GM21619 (cell line): ENCODE data around the gene NEDD4L.
"Not testable (repeated sequence)": the region's sequence is repeated elsewhere in the genome, so short reads cannot be mapped to it uniquely, and the experiment has no call there.

Experiments
- ATAC-seq: cut with Tn5 transposase; IDR thresholded peaks from one replicate; pipeline ENCODE4 v1.9.1; 2021; ENCODE audit not compliant: unreplicated experiment

The NEDD4L gene

DNA sequence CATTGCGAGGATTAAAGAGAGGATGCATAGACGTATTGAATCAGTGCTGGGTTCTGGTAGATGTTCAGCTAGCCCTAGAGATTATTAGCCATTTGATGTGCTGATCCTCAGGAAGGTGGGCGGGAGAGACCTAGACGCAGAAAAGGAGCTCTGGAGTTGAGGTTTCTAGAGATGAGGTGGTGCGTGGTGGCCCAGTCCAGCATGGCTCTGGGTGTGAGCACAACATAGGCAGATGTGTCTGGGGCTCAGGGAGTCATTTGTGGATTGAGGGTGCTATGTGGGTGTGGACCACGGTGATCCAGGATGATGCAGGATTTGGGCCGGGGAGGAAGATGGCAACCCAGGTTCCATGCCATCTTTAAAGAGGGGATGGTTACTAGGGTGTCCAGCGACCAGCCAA is 102.1 kb downstream of the NEDD4L start:
- ATAC-seq = no peak

DNA sequence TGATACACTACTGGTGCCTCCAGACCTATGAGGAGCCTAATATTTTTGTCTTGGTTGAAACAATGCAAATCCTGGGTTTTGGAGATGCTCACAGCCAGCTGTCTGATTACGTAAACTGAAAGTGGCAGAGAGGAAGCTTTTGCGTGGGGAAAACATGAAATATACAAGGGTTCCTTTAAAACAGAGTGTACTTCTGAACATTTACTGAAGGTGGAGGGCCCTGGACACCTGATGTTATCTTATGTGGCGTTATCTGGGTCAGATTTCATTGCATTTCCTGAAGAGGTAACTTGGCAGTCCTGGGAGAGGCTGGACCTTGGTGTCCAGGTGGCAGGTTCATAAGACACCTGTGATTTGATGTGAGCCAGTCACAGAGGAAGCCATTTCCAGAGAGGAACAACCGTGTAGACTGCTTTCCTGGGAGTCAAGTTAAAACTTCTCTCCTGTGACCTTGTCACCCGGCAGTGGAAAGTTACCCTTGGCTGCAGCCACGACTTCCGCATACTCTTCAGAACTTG is 105.0 kb downstream of the NEDD4L start:
- ATAC-seq = peak; percentile 86

DNA sequence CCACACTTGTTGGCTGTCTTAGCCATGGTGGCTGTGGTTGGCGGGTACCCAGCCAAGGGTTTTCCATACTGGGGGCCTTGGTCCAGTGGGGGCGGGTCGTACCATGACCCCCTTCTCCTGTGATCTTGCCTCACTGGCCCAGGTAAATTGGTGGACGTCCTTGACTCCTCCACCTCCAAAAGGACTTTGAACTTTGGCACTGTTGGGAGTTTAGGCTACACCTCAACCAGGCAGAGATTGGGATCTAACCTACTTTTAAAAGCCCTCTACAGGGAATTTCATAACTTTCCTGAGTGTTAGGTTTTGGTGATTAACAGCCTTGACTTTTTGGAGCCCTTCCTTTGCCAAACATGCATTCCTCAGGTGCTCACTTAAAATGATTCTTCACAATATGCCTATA is 106.7 kb downstream of the NEDD4L start:
- no peak for ATAC-seq

DNA sequence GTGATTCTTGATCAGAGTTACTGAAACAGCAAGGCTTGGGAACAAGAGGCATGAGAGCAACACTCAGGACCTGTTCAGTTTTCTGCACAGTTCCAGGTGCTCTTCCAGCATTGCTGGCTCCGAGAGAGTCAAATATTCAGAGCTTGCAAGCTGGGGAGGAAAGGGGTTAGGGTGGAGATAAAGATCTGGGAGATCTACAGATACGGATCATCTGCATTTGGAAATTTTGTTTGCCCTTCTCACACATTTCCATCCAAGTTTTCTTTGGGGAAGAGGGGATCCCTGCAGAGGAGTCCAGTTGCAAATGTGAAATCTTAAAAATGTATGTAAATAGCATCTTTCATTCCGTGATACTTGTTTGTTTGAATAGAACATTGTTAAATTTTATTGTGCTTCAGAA is 108.2 kb downstream of the NEDD4L start:
- ATAC-seq = no peak

DNA sequence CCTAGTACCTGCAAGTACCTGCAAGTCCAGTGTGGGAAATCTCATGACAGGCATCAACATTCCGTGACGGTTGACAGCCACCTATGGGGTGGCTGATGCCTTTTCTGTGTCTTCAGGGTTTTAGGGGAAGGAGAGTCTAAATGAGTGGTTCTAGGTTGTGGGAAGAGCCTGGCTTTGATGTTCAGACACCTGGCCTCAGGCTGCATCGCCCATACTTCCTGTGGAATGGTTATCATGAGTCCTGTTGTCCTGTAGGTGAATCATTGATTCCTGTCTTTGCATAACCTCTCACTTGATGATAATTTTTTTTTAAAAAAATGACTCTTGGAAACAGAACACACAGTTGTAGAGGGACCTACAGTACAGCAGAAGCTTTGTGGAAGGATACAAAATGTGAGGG is 108.9 kb downstream of the NEDD4L start:
- ATAC-seq = no peak

DNA sequence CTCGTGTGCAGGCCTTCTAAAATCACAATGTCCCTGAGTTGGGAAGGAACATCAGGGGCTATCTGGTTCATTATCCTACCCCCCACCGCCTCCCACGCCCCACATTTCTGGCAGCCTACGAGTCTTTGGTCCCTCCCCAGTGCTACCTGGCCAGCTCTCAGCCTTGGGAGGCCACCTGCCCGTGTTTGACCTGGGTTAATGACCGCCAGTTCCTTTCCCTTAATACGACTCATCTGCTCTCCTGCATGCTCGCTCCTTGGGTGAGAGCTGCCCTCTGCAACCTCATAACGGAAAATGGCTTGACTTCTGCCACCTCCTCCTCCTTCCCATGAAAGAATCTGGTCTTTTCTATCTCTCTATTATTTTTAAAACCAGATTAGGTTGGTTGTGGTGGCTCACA is 112.5 kb downstream of the NEDD4L start:
- ATAC-seq = no peak

DNA sequence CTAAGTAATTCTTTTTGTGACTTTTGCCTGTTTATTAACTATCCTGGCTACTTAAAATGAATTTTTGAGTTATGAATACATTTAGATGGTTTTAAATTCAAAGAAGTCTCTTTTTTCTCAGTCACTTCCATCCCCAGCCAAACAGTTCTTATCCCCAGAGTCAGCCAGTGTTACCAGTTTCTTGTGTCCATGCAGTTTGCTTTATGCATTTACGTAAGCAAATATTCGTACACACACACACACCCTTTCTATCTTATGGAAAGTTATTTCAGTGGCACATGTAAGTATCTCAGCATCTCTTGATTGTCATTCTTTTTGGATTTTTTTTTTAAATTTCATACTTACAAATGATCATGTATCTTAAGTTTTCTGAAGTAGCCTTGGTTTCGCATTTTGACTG is 113.2 kb downstream of the NEDD4L start:
- ATAC-seq = no peak

DNA sequence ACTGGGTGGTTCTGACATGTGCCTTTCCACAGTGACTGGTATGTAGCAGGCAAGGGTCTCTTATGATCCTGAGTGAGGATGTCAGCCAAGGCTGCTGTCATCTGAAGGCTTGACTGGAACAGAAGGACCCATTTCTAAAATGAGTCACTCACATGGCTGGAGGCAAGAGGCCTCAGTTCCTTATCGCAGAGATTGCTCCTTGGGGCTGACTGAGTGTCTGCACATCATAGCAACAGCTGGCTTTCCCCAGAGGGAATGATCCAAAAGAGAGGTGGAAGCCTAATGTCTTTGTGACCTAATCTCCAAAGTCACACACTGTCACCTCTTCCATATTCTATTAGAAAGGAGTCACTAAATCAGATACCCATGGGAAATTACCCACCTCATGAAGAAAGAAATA is 114.0 kb downstream of the NEDD4L start:
- no peak for ATAC-seq

DNA sequence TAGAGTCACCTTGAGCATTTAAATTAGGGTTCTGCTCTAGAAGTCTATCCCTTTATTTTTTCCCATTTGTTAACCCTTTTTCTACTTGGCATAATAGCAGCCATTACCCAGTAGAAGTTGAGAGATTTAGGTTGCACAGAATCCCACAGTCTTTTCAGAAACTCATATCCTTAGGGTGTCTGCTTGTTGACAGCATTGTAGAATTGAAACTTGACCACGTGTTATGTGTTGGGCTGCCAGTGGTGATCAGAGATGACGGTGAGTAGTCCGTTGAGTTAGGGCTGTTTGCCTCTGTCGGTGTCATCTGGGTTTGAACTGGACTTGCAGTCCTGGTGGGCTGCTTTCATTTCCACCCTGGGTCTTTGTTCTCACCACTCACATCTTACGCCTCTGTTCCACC is 114.4 kb downstream of the NEDD4L start:
- no peak for ATAC-seq

DNA sequence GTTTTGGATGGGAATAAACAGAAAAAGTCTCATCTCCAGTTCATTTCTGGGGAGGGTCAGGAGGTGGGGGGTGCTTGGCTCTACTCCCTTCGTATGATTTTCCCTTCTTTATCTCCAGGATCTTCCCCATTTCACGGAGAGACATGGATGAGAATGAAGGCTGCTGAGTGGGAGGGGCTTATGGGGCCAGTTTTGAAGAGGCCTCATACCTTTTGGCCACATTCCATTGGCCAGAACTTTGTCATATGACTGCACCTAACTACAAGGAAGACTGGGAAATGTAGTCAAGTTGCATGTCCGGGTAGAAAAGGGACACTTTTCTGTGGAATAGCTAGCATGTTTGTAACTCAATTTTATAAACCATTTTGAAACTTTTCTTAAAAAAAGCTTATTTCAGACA is 117.6 kb downstream of the NEDD4L start:
- ATAC-seq = no peak

DNA sequence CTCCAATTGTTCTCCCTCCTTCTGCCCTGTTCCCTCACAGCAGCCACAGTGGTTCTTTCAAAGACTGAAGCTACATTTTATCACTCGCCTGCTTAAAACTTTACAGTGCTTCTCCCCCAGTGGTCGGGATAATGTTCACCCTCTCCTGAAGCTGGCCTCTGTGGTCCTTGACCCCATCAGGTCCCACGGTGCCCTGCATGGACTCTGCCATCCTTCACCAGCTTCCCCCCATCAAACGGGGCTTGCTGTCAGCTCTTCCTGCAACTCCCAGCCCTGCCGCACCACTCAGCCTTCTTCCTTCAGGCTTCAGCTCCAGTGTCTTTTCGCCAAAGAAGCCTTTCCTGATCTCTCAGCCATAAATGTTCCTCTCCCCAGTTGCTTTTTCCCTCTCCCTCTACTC is 118.1 kb downstream of the NEDD4L start:
- ATAC-seq = no peak

DNA sequence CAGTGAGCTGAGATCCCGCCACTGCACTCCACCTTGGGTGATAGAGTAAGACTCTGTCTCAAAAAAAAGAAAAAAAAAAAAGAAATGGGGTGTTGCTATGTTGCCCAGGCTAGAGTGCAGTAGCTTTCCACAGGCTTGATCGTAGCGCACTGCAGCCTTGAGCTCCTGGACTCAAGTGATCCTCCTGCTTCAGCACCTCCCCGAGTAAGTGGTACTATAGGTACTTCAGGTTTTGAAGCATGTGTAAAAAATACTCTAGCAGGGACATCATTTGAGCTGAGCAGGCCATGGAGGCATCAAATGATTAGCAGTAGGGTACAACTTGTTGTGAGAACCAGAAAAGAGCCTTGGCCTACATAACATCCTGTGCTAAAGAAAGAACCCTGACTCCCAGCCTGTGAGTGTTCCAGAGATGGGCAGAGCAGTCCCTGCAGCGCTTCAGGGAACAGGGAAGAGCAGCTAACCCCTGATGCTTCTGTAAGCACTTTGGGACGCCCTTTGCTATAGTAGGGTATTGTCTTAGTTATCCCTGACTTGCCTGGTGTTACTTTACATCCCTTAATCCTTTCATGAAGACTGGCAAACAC is 119.1 kb downstream of the NEDD4L start:
- ATAC-seq = no peak

DNA sequence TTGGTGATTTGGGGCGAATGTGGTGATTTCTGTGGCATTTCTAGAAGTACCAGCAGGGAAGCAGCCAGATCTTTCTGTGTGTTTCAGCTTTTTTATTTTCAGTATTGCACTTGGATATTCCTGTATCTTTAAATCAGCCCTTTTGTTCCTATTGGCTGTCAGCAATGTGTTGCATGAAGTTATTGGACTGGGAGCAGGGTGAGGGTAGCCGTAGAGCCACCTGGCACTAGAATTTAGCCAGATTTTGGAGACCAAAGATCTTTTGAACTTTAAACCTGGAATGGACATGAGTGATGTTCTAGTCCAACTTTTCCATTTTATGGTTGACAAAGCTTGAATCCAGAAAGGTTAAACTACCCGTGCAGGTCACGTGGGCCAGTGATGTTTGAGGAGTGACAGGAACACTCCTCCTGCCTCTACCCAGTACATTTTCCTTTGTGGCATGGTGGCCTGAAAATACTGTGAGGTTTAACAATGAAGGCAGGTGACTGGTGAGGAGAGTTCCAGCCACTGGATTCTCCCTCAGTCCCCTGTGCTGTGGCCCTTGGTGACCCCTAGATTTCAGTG is 122.3 kb downstream of the NEDD4L start:
- ATAC-seq = no peak

DNA sequence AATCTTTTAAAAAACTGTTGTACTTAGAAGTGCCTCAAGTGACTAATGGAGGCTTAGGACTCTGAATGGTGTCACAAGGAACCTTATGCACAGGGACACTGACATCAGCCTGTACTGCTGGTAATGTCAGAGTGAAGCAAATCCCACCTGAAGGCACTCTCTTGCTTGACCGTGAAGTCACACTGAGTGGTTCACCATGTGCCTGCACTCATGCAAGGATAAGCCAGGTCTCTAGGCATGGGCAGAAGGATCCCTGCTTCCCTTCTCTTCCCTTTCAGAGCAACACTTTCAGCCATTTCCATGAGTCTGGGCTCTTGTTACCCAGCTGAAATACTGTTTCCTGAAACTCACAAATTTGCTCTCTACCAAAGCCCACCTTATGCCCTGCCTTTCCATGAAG is 123.0 kb downstream of the NEDD4L start:
- no peak for ATAC-seq

DNA sequence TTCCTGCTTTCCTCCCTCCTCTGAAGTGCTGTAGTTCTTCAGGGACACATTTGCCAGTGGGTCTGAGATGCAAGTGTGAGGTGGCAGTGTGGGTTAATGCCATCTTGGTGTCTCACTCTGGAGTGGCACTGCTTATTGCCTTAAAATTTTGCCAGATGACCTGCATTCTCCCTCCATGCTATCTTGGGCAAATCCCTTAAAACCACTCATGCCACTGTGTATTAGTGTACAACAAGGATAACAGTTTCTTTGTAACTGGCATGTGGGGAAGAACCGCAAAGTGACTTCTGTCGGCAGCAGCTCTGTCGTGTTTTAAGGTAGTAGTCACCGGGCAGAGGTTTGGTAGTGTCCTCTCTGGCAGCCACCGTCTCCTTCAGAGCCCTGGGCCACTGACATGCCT is 124.2 kb downstream of the NEDD4L start:
- ATAC-seq = no peak

DNA sequence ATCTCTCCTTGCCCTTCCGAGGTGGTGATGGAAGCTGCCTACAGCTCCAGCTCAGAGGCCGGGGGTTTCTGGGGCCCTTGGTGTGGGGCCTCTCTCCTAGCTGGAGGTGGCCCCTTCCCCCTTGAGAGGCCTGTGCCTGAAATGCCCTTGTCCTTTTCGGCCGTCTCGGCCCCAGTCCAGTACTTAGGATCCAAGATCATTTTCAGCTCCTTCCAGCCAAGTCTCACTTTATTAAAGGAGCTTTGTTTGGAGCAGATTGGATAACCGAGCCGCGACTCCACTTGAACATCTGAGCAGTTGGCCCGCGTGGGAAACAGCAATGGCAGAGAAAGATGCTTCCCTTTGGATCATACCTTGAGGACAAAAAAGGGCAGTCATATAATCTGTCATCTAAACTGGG is 125.0 kb downstream of the NEDD4L start:
- ATAC-seq = no peak

DNA sequence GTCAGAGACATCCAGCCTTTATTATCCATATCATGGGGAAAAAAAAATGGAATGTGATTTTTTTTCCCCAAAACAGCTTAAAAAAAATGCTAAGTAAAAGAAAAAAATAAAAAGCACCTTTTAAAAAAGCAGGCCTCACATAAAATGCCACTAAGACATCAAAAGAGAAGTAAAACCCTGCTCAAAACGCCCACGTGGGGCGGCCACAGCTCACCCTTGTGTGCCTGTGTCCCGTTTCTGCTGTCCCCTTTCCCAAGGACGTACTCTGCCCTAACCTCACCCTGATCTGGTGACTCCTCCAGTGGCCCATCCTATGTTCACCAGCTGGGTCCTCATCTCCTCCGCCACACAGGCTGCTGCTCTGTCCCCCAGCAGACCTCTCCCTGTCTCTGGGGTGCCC is 125.4 kb downstream of the NEDD4L start:
- ATAC-seq = no peak

DNA sequence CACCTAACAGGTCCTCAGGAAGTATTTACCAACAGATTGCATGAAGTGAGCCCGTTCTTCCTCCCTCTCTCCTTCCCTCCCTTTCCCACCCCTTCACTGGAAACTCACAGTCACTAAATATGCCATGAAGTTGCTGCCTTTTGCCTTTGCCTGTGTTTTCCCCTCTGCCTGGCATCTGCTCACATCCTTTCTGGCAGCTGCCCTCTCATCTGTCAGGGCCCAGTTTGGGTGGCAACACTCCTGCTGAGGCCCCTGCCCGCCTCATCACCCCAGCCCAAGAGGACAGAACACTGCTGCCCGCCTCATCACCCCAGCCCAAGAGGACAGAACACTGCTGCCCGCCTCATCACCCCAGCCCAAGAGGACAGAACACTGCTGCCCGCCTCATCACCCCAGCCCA is 126.0 kb downstream of the NEDD4L start:
- ATAC-seq = not testable (repeated sequence)

DNA sequence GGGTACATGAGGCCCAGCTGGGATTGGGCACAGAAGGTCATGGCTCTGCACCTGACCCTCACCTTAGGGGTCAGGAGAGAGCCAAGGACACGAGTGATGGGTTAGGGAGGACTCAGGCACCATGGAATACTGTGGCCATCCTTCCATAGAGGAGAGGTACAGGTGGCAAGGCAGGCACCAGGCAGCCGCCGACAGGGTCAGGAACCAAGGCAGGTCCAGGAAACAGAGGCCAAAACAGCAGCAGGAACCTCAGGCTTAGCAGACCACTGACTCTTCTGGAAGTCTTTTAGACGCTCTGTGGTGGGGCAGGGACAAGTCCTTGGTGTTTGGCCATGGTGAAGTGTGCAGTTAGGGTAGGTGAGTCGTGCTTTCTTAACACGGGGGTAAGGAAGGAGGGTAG is 128.0 kb downstream of the NEDD4L start:
- ATAC-seq = no peak

DNA sequence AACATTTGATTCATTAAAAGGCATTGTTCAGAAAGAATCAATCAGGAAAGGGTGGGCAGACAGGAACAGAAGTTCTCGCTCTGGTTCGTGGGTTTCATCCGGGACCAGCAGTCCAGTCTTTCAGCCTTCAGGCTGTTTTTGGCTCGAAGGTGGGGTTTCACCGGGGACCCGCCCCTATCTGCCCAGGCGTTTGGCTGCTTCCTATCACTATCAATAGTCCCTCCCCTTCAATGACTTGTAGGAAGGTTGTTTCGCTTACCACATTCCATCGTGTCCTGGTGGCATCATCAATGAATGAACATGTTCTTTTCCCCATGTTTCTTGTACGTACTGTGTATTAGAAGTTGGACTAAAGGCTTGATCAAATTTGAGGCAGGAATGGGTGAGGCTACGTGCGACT is 130.3 kb downstream of the NEDD4L start:
- no peak for ATAC-seq

DNA sequence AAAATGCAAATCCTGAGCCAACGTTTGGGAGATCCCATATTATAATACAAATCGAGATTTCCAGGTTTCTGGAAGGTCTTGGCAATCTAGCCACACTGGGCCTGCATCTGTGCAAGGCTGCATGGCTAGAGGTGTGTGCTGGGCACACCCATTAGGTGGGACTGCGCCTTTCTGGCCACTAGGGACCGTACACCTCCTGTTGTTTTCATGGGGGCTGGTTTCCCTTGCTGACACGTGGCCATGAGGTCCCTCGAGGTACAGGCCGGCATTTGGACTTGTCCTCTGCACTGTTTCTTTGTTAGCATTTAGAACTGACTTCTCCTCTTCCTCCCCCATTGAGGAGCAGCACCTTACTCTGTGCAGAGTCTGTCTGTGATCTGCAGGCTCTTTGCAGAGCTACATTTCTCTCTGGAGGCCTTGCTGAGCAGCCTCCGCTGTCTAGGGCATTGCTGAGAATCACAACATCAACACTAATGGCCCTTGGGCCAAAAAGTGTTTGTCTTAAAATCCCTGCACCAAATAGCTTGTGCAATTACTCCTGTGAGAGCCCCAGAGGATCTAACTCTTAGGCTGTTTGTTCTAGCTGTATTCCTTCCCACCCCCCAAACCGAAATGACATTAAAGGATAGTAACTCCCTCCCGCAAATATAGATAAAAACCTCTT is 131.2 kb downstream of the NEDD4L start:
- no peak for ATAC-seq

DNA sequence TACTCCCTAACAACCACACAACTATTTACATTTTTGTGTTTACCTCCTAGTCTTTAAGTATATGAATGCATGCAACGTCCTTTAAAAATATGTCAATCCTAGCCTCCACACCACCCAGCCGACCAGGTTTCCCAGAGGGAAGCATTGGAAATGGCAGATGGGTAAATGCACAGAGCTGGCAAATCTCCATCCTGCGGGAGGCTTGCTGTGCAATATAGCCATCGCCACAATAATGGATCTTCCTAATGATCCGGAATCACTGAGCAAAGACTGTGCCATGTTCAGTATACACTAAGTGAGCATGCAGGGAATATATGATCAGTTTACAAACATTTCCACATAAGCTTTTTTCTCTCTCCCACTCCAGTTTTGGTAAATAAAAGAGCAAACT is 131.8 kb downstream of the NEDD4L start:
- ATAC-seq = no peak
